Left colon (tissue), 2 donors: ENCODE results near the gene TMPRSS12. TPM values are rescaled to one million over a fixed set of nuclear protein-coding genes. Genes with fewer than 3 reads are reported as not detected.

ENCODE experiments used
- total RNA-seq, 2 donors: library from RNA; stranded (reverse); fragmentation: NEBNext Ultra II Directional; extraction: Animal tissue kit (Norgen Biotek cat#: 25700); gene quantifications; one replicate each; pipeline ENCODE4 v1.2.1, GENCODE V29; 2021
- donor health status: DM: no; HTN: no; CAD: no.
- donor health status: DM: yes; HTN: yes; CAD: no.

Gene TMPRSS12
- total RNA-seq, 2 donors from 2014 or later, result not detected

Other genes with a start within 250 kb of the TMPRSS12 start
- 10 to 100 TPM; 35.8 to 36.4 TPM for gene ATF1, start 78.8 kb upstream of the TMPRSS12 start, total RNA-seq
- not detected for gene HIGD1C, start 109.6 kb downstream of the TMPRSS12 start, total RNA-seq
- 10 to 100 TPM; 41.9 to 50.0 TPM for gene SLC11A2, start 183.5 kb downstream of the TMPRSS12 start, total RNA-seq
- gene LETMD1, start 205.4 kb downstream of the TMPRSS12 start, total RNA-seq, result 10 to 100 TPM; 57.5 to 68.0 TPM
- gene CSRNP2, start 240.7 kb downstream of the TMPRSS12 start, total RNA-seq, result 10 to 100 TPM; 16.5 to 19.6 TPM